ES-I3 (cell line): ENCODE measurements around the gene NKTR.

Source experiments
- H3K36me3 ChIP-seq: 2 replicates; pipeline ENCODE4 v1.6.1; 2013; ENCODE audit warnings: mild to moderate bottlenecking, low read length, control low read depth, moderate library complexity; ENCODE audit not compliant: insufficient read depth
- H3K4me1 ChIP-seq: 2 replicates; pipeline ENCODE4 v1.6.1; 2013; ENCODE audit warnings: mild to moderate bottlenecking, control low read depth, low read length; ENCODE audit not compliant: insufficient read depth
- H3K9ac ChIP-seq: 2 replicates; pipeline ENCODE4 v1.6.1; 2013; ENCODE audit warnings: low read depth, mild to moderate bottlenecking, low read length, moderate library complexity
- H3K9me3 ChIP-seq: 2 replicates; pipeline ENCODE4 v1.6.1; 2013; ENCODE audit warnings: mild to moderate bottlenecking, low read length, moderate library complexity; ENCODE audit not compliant: control insufficient read depth, insufficient read depth

NKTR gene

DNA sequence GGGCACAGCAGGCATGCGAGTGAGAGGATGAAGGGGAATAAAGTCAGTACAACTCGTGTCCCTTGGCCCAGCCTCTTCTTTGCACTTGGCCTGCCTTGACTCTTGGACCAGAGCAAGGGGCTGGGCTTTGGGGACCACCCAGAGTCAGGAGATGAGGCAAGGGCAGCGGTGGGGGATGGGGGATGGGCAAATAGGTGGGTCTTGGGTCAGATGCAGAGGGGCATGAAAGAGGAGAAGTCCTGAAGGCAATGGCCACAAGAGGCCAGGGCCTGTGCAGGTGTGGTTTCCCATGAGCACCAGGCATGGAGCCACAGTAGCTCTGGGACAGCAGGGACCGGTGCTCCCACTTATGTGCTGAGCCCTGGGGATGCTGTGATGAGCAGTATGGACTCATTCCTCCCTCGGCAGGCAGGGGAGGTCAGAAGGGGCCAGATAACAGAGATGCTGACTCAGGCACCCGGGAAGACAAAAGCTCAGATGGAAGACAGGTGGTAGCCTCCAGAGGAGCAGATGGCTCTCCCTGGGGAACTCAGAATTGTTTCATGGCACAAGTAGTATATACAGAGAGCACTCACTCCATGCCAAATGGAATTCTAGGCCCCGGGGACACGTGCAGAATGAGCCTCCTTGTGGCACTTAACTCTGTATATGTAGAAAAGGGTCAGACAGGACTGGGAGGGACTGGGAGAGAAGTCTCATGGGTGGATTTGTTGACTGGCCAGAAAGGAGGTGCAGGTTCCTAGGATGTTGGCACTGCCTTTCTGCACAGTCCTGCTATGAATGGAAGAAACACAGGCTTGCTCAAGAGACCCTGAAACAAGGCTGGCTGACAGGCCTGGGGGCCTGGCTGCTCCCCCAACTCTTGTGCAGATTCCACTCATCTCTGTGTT is 67.3 kb downstream of the NKTR start:
- Histone ChIP-seq H3K9me3 (no peaks in the 10 kb centered on the region; the same call in 1 of the 2 replicates), H3K36me3 (no peaks in the 10 kb centered on the region), H3K4me1 (no peaks in the 10 kb centered on the region), H3K9ac (no peak overlapping the region)

DNA sequence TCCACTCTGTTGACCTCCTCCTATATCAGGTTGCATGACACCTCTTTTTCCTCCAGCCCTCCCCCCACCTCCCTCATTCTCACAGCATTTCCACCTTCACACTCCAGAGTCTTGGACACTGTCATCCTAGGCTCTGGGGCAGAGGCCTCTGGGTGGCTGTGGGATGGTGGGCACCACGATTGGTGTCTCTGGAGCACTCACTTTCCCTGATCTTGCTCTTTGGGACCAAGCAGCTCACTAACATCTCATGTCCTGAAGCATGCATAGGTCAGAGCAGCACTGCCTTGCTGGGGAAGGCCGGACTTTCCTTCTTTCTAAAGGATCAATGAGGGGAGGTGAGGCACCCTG is 67.9 kb downstream of the NKTR start:
- H3K36me3 ChIP-seq, result no peaks in the 10 kb centered on the region
- H3K9ac ChIP-seq, result no peak overlapping the region
- H3K9me3 ChIP-seq, result no peaks in the 10 kb centered on the region; the same call in 1 of the 2 replicates
- no peaks in the 10 kb centered on the region for H3K4me1 ChIP-seq

DNA sequence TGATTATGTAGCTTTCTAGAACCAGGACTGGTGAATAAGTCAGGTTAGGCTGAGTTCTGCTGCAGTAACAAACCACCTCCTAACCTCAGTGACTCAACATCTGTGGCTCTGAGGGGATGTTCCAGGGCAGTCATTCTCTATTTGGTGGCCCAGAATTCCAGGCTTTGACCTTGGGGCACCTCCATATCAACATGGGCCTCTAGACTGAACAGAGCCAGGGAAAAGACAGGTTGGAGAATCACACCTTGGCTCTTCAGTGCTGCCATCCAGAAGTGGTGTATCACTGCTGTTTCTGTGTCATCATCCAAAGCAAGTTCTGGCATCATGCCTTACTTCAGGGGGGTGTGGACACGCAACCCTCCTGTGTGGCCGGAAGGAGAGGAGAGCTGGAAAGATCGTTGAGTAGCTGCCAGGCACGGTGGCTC is 68.3 kb downstream of the NKTR start:
- Histone ChIP-seq H3K4me1 (no peaks in the 10 kb centered on the region), H3K36me3 (no peaks in the 10 kb centered on the region), H3K9ac (no peak overlapping the region), H3K9me3 (no peaks in the 10 kb centered on the region; the same call in 1 of the 2 replicates)

DNA sequence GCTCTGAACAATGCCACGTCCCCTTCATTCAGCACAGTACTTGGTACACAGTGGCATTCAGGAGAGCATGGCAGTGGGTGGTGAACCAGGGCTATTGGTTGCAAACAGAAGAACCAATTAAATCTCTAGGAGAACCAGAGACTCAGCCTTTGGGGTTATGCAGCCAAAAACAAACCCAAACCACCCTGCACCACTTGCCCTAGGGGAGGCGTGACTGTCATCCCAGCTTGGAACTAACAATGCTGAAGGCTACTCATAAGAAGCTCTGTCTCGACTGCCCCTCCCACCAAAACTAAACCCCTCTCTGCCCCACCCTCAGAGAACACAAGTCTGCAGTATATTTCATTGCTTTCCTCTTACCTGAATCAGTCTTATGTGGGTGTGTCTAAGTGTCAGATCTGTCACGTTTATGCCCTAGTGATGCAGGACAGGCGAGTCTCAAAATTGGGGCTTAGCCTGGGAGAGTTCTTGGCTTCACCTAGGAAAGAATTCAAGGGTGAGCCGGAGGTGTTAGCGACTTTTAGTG is 69.6 kb downstream of the NKTR start:
- H3K4me1 ChIP-seq, result no peaks in the 10 kb centered on the region
- H3K9me3 ChIP-seq, result no peaks in the 10 kb centered on the region; the same call in 1 of the 2 replicates

DNA sequence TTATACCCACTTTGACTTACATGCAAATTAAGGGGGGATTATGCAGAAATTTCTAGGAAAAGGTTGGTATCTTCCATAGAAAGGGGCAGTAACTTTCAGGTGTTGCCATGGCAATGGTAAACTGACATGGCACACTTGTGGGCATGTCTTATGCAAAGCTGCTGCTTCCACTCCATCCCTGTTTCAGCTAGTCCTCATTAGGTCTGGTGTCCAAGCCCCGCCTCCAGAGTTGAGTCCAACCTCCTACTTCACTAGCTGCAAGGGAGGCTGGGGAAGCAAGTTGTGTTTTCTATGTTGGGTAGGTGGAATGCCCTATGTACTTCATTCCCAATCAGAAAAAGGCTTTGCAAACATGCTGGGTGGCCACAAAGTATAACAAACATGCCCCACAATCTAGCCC is 70.2 kb downstream of the NKTR start:
- Histone ChIP-seq H3K9me3 (no peaks in the 10 kb centered on the region; the same call in 1 of the 2 replicates), H3K36me3 (no peaks in the 10 kb centered on the region), H3K9ac (no peak overlapping the region), H3K4me1 (no peaks in the 10 kb centered on the region)

More for the DNA sequence above, 69.6 kb downstream of the NKTR start:
- Histone ChIP-seq H3K36me3 (no peaks in the 10 kb centered on the region), H3K9ac (no peak overlapping the region)

DNA sequence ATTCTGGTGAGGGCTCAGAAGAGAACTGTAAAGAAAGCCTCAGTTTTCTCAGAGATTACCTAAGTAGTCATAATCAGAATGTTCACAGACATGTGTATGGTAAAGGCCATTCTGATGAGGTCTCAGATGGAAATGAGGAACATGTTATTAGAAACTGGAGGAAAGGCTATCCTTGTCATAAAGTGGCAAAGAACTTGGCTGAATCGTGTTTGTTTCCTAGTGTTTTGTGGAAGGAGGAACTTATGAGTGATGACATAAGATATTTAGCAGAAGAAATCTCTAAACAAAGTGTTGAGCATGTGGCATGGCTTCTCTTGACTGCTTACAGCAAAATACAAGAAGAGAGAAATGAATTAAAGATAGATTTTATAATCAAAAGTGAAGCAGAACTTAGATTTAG is 72.0 kb downstream of the NKTR start:
- Histone ChIP-seq H3K9me3 (no peaks in the 10 kb centered on the region; the same call in 1 of the 2 replicates), H3K36me3 (no peaks in the 10 kb centered on the region), H3K4me1 (no peaks in the 10 kb centered on the region), H3K9ac (no peak overlapping the region)

DNA sequence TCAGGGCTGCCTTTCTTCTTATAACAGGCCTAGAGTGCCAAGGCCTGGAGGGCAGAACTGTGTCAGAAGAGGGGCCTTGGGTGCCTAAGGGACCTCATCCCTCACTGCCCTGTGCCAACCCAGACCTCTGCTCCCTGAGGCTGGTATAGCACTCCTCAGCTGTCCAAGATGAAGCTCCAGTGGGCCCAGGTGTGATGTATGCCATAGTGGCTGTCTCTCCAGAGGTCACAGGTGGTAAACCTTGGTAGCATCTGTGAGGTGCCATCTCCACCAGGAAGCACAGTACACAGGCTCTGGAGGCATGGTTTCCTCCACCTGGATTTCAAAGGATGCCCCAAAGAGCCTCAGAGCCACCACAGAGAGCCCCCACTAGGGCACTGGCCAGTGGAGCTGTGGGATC is 72.6 kb downstream of the NKTR start:
- H3K9me3 ChIP-seq, result no peaks in the 10 kb centered on the region; the same call in 1 of the 2 replicates
- no peak overlapping the region for H3K9ac ChIP-seq
- H3K4me1 ChIP-seq, result no peaks in the 10 kb centered on the region
- no peaks in the 10 kb centered on the region for H3K36me3 ChIP-seq

DNA sequence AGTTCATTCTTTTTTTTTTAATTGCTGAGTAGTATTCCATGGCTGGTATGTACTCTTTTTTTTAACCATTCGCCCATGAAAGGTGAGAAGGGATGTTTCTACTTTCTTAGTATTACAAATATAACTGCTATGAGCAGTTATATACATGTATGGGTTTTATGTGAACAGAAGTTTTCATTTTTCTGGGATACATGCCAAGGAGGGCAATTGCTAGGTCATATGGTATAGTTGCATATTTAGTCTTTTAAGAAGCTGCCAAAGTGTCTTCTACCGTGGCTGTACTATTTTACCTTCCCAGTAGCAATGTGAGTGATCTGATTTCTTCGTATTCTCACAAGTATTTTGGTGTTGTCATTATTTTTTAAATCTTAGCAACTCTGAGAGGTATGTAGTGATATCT is 73.7 kb downstream of the NKTR start:
- no peak overlapping the region for H3K9ac ChIP-seq
- H3K9me3 ChIP-seq, result no peaks in the 10 kb centered on the region; the same call in 1 of the 2 replicates
- H3K36me3 ChIP-seq, result no peaks in the 10 kb centered on the region
- H3K4me1 ChIP-seq, result no peaks in the 10 kb centered on the region

DNA sequence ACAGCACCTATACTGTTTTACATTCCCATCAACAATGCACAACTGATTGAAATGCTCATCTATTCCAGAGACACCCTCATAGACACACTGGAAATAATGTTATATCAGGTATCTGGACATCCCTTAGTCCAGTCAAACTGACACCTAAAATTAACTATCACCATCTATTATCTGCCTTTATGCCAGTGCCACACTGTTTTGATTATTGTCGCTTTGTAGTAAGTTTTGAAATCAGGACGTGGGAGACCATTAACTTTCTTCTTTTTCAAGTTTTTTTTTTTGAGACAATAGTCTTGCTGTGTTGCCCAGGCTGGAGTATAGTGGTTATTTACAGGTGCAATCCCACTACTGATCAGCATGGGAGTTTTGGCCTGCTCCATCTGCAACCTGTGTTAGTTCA is 75.4 kb downstream of the NKTR start:
- H3K4me1 ChIP-seq, result no peaks in the 10 kb centered on the region
- H3K36me3 ChIP-seq, result no peaks in the 10 kb centered on the region
- H3K9ac ChIP-seq, result no peak overlapping the region
- H3K9me3 ChIP-seq, result no peaks in the 10 kb centered on the region; the same call in 1 of the 2 replicates

DNA sequence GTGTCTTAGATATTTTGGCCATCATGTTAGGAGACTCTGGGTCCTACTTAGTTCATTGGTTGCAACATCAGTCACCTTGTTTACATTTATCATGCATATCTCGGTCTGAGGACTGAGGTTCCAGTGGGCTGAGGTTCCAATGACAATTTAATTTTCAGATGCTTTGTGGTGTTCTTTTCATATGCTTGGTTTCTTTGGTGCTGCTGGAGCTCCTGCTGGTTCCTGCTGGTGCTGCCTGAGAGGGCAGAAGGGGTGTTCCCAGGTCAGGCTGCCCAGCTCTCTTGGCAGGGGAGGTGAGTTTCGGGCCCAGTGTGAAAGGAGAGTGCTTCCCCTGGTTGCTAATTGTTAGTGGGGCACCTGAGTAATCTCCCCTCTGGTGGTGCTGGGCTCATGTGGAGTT is 78.0 kb downstream of the NKTR start:
- H3K9me3 ChIP-seq, result no peaks in the 10 kb centered on the region; the same call in 1 of the 2 replicates
- H3K9ac ChIP-seq, result no peak overlapping the region
- no peaks in the 10 kb centered on the region for H3K36me3 ChIP-seq
- peaks cover 3% of the 10 kb centered on the region; the same call in 1 of the 2 replicates for H3K4me1 ChIP-seq

DNA sequence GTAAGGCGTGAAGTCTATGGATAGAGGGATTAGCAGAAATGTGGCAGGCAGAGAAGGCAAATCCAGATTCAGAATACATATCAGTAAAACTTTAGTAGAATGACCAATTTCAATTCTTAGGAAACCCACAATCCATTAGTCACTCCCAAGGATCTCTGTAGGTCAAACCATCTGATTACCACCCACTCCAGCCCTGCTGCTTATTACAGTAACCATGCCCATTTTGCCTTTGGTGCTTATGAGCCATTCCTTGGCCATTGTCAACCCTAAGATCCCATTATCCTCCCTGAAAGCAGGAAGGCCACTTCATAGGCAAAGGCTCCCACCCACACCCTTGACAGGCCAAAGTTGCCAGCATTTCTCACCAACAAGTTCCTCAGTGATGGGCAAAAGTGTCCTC is 79.8 kb downstream of the NKTR start:
- Histone ChIP-seq H3K4me1 (peaks cover 4% of the 10 kb centered on the region; the same call in 1 of the 2 replicates), H3K36me3 (no peaks in the 10 kb centered on the region), H3K9me3 (no peaks in the 10 kb centered on the region; the same call in 1 of the 2 replicates), H3K9ac (no peak overlapping the region)

DNA sequence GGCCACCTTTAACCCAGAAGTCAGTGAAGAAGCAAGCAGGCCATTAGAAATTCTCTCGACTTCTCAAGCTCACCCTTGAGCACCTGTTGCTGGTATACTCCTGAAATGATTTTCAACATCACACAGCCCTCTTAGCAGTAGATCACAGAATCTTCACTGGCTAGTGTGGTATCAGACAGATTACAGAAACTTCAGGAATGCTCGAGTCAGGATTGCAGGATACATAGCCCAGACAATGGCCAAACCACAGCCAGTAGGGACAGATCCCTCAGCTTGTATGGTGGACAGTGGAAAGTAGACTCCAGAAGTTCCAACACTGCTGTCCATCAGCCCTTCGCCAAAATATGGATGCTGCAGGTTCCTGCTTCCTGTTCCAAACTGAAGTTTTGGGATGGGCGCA is 80.3 kb downstream of the NKTR start:
- Histone ChIP-seq H3K36me3 (no peaks in the 10 kb centered on the region), H3K4me1 (peaks cover 4% of the 10 kb centered on the region; the same call in 1 of the 2 replicates), H3K9me3 (no peaks in the 10 kb centered on the region; the same call in 1 of the 2 replicates), H3K9ac (no peak overlapping the region)

DNA sequence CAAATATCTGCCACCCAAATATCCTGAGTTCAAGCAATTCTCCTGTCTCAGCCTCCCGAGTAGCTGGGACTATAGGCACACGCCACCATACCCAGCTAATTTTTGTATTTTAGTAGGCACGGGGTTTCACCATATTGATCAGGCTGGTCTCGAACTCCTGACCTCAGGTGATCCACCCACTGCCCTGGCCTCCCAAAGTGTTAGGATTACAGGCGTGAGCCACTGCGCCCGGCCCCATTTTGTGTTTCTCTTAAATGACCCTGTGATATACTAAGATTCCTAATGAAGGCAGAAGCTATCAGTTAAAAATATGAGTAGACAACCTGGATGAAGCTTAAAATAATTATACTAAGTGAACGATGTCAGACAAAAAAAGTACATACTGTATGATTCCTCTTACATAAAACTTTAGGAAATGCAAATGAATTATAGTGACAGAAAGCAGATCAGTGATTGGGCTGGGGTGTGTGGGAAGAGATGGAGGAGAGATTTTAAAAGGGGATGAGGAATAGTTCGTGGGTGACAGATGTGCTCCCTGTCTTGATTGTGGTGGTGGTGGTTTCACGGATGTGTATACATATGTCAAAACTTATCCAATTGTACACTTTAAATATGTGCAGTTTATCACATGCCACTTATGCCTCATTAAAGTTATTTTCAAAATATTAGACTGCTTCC is 81.0 kb downstream of the NKTR start:
- Histone ChIP-seq H3K9ac (no peak overlapping the region), H3K4me1 (peaks cover 4% of the 10 kb centered on the region; the same call in 1 of the 2 replicates), H3K9me3 (no peaks in the 10 kb centered on the region), H3K36me3 (no peaks in the 10 kb centered on the region)

DNA sequence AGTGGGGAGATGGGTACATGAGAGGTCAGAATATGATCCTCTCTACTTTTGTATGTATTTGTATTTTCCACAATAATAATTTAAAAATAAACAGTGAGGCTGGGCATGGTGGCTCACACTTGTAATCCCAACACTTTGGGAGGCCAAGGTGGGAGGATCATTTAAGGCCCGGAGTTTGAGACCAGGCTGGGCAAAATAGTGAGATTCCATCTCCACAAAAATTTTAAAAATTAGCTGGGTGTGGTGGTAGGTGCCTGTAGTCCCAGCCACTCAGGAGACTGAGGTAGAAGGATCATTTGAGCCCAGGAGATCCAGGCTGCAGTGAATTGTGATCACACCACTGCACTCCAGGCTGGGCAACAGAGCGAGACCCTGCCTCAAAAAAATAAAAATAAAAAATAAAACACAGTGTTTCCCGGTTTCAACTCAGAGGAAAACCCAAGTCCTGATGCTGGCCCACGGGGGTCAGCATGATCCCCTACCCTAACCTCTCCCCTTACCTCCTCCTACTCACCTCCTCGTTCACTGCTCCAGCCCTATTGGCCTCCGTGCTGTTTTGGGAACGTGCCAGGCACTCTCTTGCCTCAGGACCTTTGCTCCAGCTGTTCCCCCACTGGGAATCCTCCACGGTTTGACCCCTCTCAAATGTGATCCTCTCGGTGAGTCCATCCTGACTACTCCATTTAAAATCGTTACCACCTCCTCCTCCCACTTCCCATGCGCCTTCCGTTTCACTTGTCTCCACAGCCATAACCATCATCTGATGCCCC is 82.0 kb downstream of the NKTR start:
- no peak overlapping the region for H3K9ac ChIP-seq
- no peaks in the 10 kb centered on the region for H3K36me3 ChIP-seq
- H3K4me1 ChIP-seq, result peaks cover 4% of the 10 kb centered on the region; the same call in 1 of the 2 replicates
- no peaks in the 10 kb centered on the region for H3K9me3 ChIP-seq
